GM12875 (cell line): ENCODE data around the gene LRRC2.

Experiments used
- H3K4me3 ChIP-seq: one replicate; pipeline ENCODE4 v1.5.1; 2011; ENCODE audit warnings: low read depth, low read length, control low read depth
- CTCF ChIP-seq: IDR thresholded peaks from 2 replicates; pipeline ENCODE4 v1.5.1; 2011; ENCODE audit warnings: low read depth, mild to moderate bottlenecking, control low read depth, inconsistent platforms, low read length, moderate library complexity, borderline replicate concordance; ENCODE audit not compliant: insufficient read depth

Gene LRRC2

GRCh38 chr3:46561511-46561910, 4.6 kb downstream of the LRRC2 start:
- no peak overlapping the region for H3K4me3 ChIP-seq
- TF ChIP-seq CTCF: no peak

- no peak overlapping the region for H3K4me3 ChIP-seq
- no peak for TF ChIP-seq CTCF
Measured at GRCh38 chr3:46559091-46559704, 6.9 kb downstream of the LRRC2 start.

- H3K4me3 ChIP-seq: peak overlapping the region; percentile 57
- peak; percentile 84 for TF ChIP-seq CTCF
Measured at GRCh38 chr3:46558184-46559043, 7.7 kb downstream of the LRRC2 start.

GRCh38 chr3:46557814-46558183, 8.3 kb downstream of the LRRC2 start:
- no peak for TF ChIP-seq CTCF
- no peak overlapping the region for H3K4me3 ChIP-seq

GRCh38 chr3:46553154-46553553, 12.9 kb downstream of the LRRC2 start:
- no peak overlapping the region for H3K4me3 ChIP-seq
- TF ChIP-seq CTCF: no peak

- TF ChIP-seq CTCF: no peak
- H3K4me3 ChIP-seq: no peak overlapping the region
Measured at GRCh38 chr3:46552538-46552937, 13.6 kb downstream of the LRRC2 start.

- no peak for TF ChIP-seq CTCF
- H3K4me3 ChIP-seq: no peak overlapping the region
Measured at GRCh38 chr3:46551615-46552014, 14.5 kb downstream of the LRRC2 start.
